Stomach (tissue), 19 donors: Measurements from ENCODE around the gene CALHM3. TPM values are rescaled to one million over a fixed set of nuclear protein-coding genes. Genes with fewer than 3 reads are reported as not detected.
"Not testable (repeated sequence)": the region's sequence is repeated elsewhere in the genome, so short reads cannot be mapped to it uniquely, and the experiment has no call there.

Source experiments
- DNase-seq, 2 donors: peaks; one replicate each; pipeline versions ENCODE4 v3.0.0 to v3.0.0-alpha.2; 2013 to 2019
- H3K27ac ChIP-seq, 5 donors: fragments of 200-600 bp in 4 of 5; sonication (generic) in 4 of 5; one replicate each; pipeline ENCODE4 v1.5.1; 2013 to 2019; ENCODE audit warnings: mild to moderate bottlenecking in 1 of 5, moderate library complexity in 1 of 5
- H3K27me3 ChIP-seq, 3 donors: fragments of 200-600 bp; sonication (generic); one replicate each; pipeline ENCODE4 v1.5.1; 2017 to 2019; ENCODE audit warnings: mixed run types in 1 of 3
- H3K36me3 ChIP-seq, 4 donors: fragments of 200-600 bp; sonication (generic); 1 replicate in 3 of 4; 2 replicates in 1 of 4; pipeline ENCODE4 v1.5.1; 2016 to 2019
- H3K4me1 ChIP-seq, 4 donors: fragments of 200-600 bp; sonication (generic); one replicate each; pipeline ENCODE4 v1.5.1; 2016 to 2019
- H3K4me3 ChIP-seq, 4 donors: fragments of 200-600 bp; sonication (generic) in 3 of 4; one replicate each; pipeline ENCODE4 v1.5.1; 2016 to 2019; ENCODE audit warnings: mild to moderate bottlenecking in 1 of 4
- H3K9me3 ChIP-seq, 4 donors: fragments of 200-600 bp; sonication (generic); one replicate each; pipeline ENCODE4 v1.5.1; 2016 to 2019
- EP300 ChIP-seq: sonication (generic); formaldehyde crosslinking; IDR thresholded peaks from one replicate; pipeline ENCODE4 v1.6.1; 2017; ENCODE audit warnings: antibody characterized with exemption
- POLR2A ChIP-seq, 4 donors: fragments of 450-650 bp; IDR thresholded peaks; one replicate each; pipeline ENCODE4 v1.6.1; 2016; ENCODE audit warnings: antibody characterized with exemption in 4 of 4, control low read depth in 2 of 4, mild to moderate bottlenecking in 1 of 4, moderate library complexity in 1 of 4
- POLR2AphosphoS5 ChIP-seq, 3 donors: sonication (generic); formaldehyde crosslinking; IDR thresholded peaks; one replicate each; pipeline ENCODE4 v1.6.1; 2016; ENCODE audit warnings: antibody characterized with exemption in 3 of 3
- WGBS, 5 donors: extraction: QIAGEN DNeasy Blood & Tissue Kit in 3 of 5; methylation state at CpG; one replicate each; pipeline versions ENCODE4 v1.1.5 to v1.1.7; 2013 to 2018; 5-methylcytosine and 5-hydroxymethylcytosine counted together
- intact Hi-C: fragments of 100-400 bp; cut with DNase I; formaldehyde crosslinking; loops from one replicate; pipeline ENCODE4 v1.15.1; 2023; ENCODE audit warnings: low total_unique reads
- long read RNA-seq, 10 donors: transcript quantifications; one replicate each; lab custom pipeline, GENCODE V29; 2026
- polyA plus RNA-seq, 3 donors: library from polyadenylated mRNA; stranded (reverse); fragments of 200-250 nt; gene quantifications; one replicate each; pipeline ENCODE4 v1.2.3, GENCODE V29; 2013
- total RNA-seq, 5 donors: library from RNA; depleted of rRNA; stranded (reverse); fragments of >200 nt; gene quantifications; one replicate each; pipeline versions ENCODE4 v1.1.0 to v1.2.3, GENCODE V29; 2014 to 2016
- TF ChIP-seq, protein P1 (sequence below), 7 experiments: fragments of 450-650 bp in 4 of 7; fragments of 200-600 bp in 3 of 7; sonication (generic) in 3 of 7; IDR thresholded peaks; one replicate each; pipeline ENCODE4 v1.5.1; 2016 to 2019; ENCODE audit warnings: antibody characterized with exemption in 7 of 7, control low read depth in 2 of 7, mild to moderate bottlenecking in 1 of 7
- donor health status: healthy with polysubstance abuse.
- donor health status: Bipolar disorder and iron deficiency.
- donor health status: healthy.

Gene CALHM3, protein sequence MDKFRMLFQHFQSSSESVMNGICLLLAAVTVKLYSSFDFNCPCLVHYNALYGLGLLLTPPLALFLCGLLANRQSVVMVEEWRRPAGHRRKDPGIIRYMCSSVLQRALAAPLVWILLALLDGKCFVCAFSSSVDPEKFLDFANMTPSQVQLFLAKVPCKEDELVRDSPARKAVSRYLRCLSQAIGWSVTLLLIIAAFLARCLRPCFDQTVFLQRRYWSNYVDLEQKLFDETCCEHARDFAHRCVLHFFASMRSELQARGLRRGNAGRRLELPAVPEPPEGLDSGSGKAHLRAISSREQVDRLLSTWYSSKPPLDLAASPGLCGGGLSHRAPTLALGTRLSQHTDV
- total RNA-seq (not detected), polyA plus RNA-seq (not detected)
- long read RNA-seq, donor 1, result 0 reads
- long read RNA-seq, donor 2, result 0 reads
- long read RNA-seq, donor 3, result 0 reads
- long read RNA-seq, donor 4, result 0 reads
- long read RNA-seq, donor 5, result 0 reads
- long read RNA-seq, donor 6, result 0 reads
- long read RNA-seq, donor 7, result 0 reads
- long read RNA-seq, donor 8, result 0 reads
- long read RNA-seq, donor 9, result 0 reads
- long read RNA-seq, donor 10, result 0 reads

DNA sequence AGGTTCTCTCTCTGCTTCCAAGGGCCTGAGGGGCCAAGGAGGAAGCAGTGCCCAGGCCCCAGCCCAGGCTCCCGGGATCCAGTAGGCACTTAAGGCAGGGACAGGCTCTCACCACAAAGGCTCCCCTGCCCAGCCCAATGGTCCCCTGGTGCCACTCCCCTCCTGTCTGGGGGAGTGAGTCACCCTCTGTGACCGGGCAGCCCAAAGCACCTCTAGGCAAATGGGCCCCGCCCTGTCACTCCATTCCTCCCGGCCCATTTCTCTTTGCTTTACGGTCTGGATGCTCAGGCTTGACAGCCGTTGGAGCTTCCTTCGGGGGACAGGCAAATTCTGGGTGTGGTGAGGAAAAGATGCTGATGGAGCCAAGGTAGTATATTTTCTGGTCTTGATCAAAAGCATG lies at the start of gene CALHM3:
Gene CALHM3 (minus strand): TSS at position 106 of the 400 bp plus-strand sequence. CDS start 208 bp downstream, outside the sequence.
- peak; percentile 38 to 61 for DNase-seq
- H3K36me3 ChIP-seq, result no peaks in the 10 kb centered on the region
- intact Hi-C loops, result no loop called here
- WGBS, 5 donors, result 35 to 59% (median 50%) methylated on average over 7 of the region's 7 CpGs
- H3K27me3 ChIP-seq, result peaks cover 0 to 6% (median 0%) of the 10 kb centered on the region in 3 donors
- H3K9me3 ChIP-seq, result no peaks in the 10 kb centered on the region
- TF ChIP-seq EP300, result no peak
- TF ChIP-seq, protein P1, sequence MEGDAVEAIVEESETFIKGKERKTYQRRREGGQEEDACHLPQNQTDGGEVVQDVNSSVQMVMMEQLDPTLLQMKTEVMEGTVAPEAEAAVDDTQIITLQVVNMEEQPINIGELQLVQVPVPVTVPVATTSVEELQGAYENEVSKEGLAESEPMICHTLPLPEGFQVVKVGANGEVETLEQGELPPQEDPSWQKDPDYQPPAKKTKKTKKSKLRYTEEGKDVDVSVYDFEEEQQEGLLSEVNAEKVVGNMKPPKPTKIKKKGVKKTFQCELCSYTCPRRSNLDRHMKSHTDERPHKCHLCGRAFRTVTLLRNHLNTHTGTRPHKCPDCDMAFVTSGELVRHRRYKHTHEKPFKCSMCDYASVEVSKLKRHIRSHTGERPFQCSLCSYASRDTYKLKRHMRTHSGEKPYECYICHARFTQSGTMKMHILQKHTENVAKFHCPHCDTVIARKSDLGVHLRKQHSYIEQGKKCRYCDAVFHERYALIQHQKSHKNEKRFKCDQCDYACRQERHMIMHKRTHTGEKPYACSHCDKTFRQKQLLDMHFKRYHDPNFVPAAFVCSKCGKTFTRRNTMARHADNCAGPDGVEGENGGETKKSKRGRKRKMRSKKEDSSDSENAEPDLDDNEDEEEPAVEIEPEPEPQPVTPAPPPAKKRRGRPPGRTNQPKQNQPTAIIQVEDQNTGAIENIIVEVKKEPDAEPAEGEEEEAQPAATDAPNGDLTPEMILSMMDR (IDR thresholded peaks at IDR 0.05), result no peak
- no peak for TF ChIP-seq POLR2AphosphoS5 (IDR thresholded peaks at IDR 0.05)
- no peak for TF ChIP-seq POLR2A (IDR thresholded peaks at IDR 0.05)
- no peak within 1 kb of the TSS for H3K4me3 ChIP-seq
- no peak within 1 kb of the TSS for H3K27ac ChIP-seq
- peaks cover 0 to 8% (median 0%) of the 10 kb centered on the region in 4 donors for H3K4me1 ChIP-seq

DNA sequence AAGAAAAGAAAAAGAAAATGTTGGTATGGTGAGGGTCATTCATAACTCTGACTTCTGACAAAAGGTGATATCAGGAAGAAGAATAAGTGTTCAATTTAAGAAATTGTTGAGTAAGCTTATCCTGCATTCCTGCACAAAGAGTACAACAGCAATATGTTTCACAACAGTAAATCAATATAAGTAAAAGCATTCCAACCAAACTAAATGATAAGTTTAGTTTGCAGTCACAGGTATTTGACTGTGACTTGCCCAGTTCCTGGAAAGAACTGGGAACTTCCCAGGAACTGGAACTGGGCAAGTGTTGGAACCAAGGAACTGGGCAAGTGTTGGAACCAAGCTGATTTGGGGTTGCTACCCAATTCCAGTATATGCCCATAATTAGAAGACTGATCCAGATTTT lies 49.5 kb upstream of the CALHM3 start:
- H3K9me3 ChIP-seq, result peaks cover 0 to 2% (median 0%) of the 10 kb centered on the region in 4 donors
- TF ChIP-seq EP300 (no peak), POLR2A (IDR thresholded peaks at IDR 0.05) (no peak), POLR2AphosphoS5 (IDR thresholded peaks at IDR 0.05) (no peak)
- TF ChIP-seq, protein P1 (IDR thresholded peaks at IDR 0.05), result no peak
- H3K36me3 ChIP-seq, result no peaks in the 10 kb centered on the region
- no peaks in the 10 kb centered on the region for H3K4me1 ChIP-seq
- H3K4me3 ChIP-seq, result no peak overlapping the region
- no peak overlapping the region for H3K27ac ChIP-seq
- intact Hi-C loops, result no loop called here
- DNase-seq, result peak in 1 of 2 donors; percentile 2
- H3K27me3 ChIP-seq, result no peaks in the 10 kb centered on the region

DNA sequence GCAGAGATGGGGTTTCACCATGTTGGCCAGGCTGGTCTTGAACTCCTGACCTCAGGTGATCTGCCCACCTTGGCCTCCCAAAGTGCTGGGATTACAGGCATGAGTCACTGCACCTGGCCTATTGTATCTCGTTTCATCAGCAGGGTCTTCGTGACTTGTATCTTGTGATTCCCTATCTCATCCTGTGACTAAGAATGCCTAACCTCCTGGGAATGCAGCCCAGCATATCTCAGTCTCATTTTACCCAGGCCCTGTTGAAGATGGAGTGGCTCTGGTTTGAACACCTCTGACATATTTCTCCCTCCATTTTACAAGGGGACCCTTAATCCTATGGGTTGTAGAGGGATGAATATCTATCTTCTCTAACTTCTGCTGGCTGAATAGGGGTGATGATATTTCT lies 48.4 kb upstream of the CALHM3 start:
- H3K4me3 ChIP-seq, intact Hi-C loops, H3K27me3 ChIP-seq, DNase-seq, H3K36me3 ChIP-seq, H3K4me1 ChIP-seq, H3K9me3 ChIP-seq, H3K27ac ChIP-seq: not testable (repeated sequence)
- 68 to 75% (median 68%) methylated on average over 2 of the region's 2 CpGs for WGBS, 5 donors

DNA sequence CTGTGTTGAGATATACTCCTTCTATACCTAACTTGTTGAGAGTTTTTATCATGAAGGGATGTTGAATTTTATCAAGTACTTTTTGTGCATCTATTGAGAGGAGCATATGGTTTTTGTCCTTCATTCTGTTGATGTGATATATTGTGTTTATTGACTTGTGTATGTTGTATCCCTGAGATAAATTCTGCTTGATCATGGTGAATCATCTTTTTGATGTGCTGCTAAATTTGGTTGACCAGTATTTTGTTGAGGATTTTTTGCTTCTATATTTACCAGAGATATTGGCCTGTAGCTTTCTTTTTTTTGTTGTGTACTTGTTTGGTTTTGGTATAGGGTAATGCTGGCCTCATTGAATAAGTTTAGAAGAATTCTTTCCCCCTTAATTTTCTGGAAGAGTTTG lies 46.9 kb upstream of the CALHM3 start:
- DNase-seq, result no peak
- TF ChIP-seq POLR2A (IDR thresholded peaks at IDR 0.05) (no peak), POLR2AphosphoS5 (IDR thresholded peaks at IDR 0.05) (no peak), EP300 (no peak)
- TF ChIP-seq, protein P1 (IDR thresholded peaks at IDR 0.05), result no peak
- Histone ChIP-seq H3K27ac (no peak overlapping the region), H3K4me3 (no peak overlapping the region), H3K36me3 (no peaks in the 10 kb centered on the region), H3K27me3 (no peaks in the 10 kb centered on the region), H3K4me1 (no peaks in the 10 kb centered on the region), H3K9me3 (no peaks in the 10 kb centered on the region)
- intact Hi-C loops, result no loop called here

DNA sequence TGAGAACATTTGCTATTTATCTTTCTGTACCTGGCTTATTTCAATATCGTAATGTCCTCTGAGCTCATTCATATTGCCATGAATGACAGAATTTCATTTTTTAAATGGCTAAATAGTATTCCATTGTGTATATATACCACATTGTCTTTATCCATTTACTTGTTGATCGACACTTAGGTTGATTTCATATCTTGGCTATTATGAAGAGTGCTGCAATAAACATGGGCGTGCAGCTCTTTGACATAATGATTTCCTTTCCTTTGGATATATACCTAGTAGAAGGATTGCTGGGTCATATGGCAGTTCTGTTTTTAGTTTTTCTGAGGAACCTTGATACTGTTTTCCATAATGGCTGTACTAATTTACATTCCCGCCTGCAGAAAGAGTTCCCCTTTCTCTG lies 44.6 kb upstream of the CALHM3 start:
- Histone ChIP-seq H3K27ac (no peak overlapping the region), H3K36me3 (no peaks in the 10 kb centered on the region), H3K27me3 (no peaks in the 10 kb centered on the region), H3K4me1 (no peaks in the 10 kb centered on the region), H3K4me3 (no peak overlapping the region), H3K9me3 (no peaks in the 10 kb centered on the region)
- 82 to 88% (median 88%) methylated on average over 4 of the region's 4 CpGs for WGBS, 5 donors
- TF ChIP-seq, protein P1 (IDR thresholded peaks at IDR 0.05), result no peak
- TF ChIP-seq EP300, result no peak
- no peak for TF ChIP-seq POLR2A (IDR thresholded peaks at IDR 0.05)
- no peak for TF ChIP-seq POLR2AphosphoS5 (IDR thresholded peaks at IDR 0.05)
- intact Hi-C loops, result no loop called here
- no peak for DNase-seq

DNA sequence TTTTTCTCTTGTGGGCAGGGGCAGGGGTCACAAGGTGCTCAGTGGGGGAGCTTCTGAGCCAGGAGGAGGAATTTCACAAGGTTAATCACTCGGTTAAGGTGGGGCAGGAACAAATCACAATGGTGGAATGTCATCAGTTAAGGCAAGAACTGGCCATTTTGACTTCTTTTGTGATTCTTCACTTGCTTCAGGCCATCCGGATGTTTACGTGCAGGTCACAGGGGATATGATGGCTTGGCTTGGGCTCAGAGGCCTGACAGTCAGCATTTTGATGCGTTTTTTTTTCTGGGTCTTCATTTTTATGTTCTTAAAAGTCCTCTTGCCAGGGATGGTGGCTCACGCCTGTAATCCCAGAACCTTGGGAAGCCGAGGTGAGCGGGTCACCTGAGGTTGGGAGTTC lies 43.0 kb upstream of the CALHM3 start:
- 89 to 91% (median 90%) methylated on average over 7 of the region's 7 CpGs for WGBS, 5 donors
- intact Hi-C loops, H3K27ac ChIP-seq, H3K36me3 ChIP-seq, H3K27me3 ChIP-seq, DNase-seq, H3K4me1 ChIP-seq, H3K9me3 ChIP-seq, H3K4me3 ChIP-seq: not testable (repeated sequence)
